Measurements from ENCODE around the gene PLD1. TPM values are rescaled to one million over a fixed set of nuclear protein-coding genes. Genes with fewer than 3 reads are reported as not detected.

Gene PLD1
- total RNA-seq, 1 donor from 2014 or later, result 8.8 TPM

DNA sequence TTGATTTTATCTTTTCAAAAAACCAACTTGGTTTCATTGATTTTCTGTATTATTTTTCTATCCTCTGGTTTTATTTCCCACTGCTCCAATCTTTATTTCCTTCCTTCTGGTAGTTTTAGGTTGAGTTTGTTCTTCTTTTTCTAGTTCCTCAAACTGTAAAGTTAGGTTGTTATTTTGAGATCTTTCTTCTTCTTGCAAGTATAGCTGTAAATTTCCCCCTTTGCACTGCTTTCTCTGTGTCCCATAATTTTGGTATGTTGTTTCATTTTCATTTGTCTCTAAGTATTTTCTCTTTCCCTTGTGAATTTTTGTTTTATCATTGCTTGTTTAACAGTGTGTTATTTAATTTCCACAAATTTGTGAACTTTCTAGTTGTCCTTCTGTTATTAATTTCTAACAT lies 120.0 kb downstream of the PLD1 start:
- TF ChIP-seq, protein P1, sequence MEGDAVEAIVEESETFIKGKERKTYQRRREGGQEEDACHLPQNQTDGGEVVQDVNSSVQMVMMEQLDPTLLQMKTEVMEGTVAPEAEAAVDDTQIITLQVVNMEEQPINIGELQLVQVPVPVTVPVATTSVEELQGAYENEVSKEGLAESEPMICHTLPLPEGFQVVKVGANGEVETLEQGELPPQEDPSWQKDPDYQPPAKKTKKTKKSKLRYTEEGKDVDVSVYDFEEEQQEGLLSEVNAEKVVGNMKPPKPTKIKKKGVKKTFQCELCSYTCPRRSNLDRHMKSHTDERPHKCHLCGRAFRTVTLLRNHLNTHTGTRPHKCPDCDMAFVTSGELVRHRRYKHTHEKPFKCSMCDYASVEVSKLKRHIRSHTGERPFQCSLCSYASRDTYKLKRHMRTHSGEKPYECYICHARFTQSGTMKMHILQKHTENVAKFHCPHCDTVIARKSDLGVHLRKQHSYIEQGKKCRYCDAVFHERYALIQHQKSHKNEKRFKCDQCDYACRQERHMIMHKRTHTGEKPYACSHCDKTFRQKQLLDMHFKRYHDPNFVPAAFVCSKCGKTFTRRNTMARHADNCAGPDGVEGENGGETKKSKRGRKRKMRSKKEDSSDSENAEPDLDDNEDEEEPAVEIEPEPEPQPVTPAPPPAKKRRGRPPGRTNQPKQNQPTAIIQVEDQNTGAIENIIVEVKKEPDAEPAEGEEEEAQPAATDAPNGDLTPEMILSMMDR (IDR thresholded peaks at IDR 0.05), result no peak
- no peak overlapping the region for H3K27ac ChIP-seq
- H3K4me1 ChIP-seq, result peaks cover 3% of the 10 kb centered on the region in 2 donors
- no peaks in the 10 kb centered on the region for H3K9me3 ChIP-seq
- H3K27me3 ChIP-seq, result no peaks in the 10 kb centered on the region
- no peaks in the 10 kb centered on the region for H3K36me3 ChIP-seq
- DNase-seq (ENCODE audit: low spot score in 2 of 2), result no peak
- intact Hi-C loops (cut with DNase I), result no loop called here
- H3K4me3 ChIP-seq, result no peak overlapping the region

DNA sequence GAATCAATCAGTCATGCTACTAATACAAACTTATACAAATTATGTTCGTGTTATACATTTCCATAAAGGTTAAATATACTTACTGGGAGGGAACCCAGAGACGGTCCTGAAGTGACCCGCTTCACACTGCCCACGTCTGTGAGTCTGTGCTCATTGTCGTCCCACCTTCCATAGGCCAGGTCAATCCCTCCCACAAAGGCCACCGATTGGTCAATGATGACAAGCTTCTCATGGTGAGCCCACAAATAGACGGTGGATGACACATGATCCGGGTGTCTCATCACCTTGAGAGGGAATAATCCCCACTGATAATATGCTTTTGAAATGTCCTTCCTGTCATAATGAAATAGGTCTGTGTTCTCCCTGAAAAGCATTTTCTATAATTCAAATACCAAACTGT lies 121.7 kb downstream of the PLD1 start:
- Histone ChIP-seq H3K4me3 (no peak overlapping the region), H3K36me3 (peaks cover 0 to 8% of the 10 kb centered on the region in 2 donors), H3K27me3 (no peaks in the 10 kb centered on the region), H3K9me3 (no peaks in the 10 kb centered on the region), H3K27ac (no peak overlapping the region), H3K4me1 (no peaks in the 10 kb centered on the region)
- TF ChIP-seq, protein P1 (IDR thresholded peaks at IDR 0.05), result no peak
- DNase-seq (ENCODE audit: low spot score in 2 of 2), result no peak
- intact Hi-C loops (cut with DNase I), result no loop called here

DNA sequence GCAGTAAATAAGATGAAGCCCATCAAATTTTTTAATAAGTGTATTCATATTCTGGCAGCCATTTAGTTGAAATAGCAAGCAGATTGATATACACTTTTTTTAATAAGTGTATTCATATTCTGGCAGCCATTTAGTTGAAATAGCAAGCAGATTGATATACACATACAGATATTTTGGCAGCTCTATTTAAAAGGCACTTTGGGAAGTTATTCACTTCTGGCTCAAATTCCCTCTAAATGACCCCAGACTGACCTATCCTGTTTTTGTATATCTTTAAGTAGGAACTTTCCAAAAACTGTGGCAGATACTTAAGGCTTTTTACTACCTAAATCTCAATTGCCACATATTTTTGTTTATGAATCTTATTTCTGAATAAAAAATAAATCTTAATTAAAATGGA lies 122.3 kb downstream of the PLD1 start:
- Histone ChIP-seq H3K27me3 (no peaks in the 10 kb centered on the region), H3K36me3 (peaks cover 0 to 8% of the 10 kb centered on the region in 2 donors), H3K9me3 (no peaks in the 10 kb centered on the region), H3K27ac (no peak overlapping the region), H3K4me1 (no peaks in the 10 kb centered on the region), H3K4me3 (no peak overlapping the region)
- intact Hi-C loops (cut with DNase I), result no loop called here
- TF ChIP-seq, protein P1 (IDR thresholded peaks at IDR 0.05), result no peak
- no peak for DNase-seq (ENCODE audit: low spot score in 2 of 2)

DNA sequence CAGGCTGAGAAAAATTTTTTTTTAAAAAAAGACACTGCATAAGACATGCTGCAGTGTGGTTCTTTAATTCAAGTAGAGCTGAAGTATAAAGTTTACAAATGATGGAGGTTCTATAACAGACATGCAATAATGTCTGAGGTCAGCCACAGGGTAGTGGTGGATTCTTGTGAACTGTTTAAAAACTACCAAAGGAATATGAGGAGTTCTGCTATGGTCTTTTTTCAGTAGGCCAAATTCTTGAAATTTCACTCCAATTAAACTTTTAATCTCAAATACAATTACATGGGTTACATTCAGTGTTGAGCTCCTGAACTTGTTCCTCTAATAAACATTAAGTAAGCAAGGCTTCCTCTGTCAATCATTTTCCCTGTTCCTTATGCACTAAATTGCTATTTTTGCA lies 122.7 kb downstream of the PLD1 start:
- Histone ChIP-seq H3K9me3 (no peaks in the 10 kb centered on the region), H3K4me3 (no peak overlapping the region), H3K27ac (no peak overlapping the region), H3K4me1 (no peaks in the 10 kb centered on the region), H3K27me3 (no peaks in the 10 kb centered on the region), H3K36me3 (peaks cover 0 to 8% of the 10 kb centered on the region in 2 donors)
- DNase-seq (ENCODE audit: low spot score in 2 of 2), result no peak
- TF ChIP-seq, protein P1 (IDR thresholded peaks at IDR 0.05), result no peak
- intact Hi-C loops (cut with DNase I), result no loop called here

DNA sequence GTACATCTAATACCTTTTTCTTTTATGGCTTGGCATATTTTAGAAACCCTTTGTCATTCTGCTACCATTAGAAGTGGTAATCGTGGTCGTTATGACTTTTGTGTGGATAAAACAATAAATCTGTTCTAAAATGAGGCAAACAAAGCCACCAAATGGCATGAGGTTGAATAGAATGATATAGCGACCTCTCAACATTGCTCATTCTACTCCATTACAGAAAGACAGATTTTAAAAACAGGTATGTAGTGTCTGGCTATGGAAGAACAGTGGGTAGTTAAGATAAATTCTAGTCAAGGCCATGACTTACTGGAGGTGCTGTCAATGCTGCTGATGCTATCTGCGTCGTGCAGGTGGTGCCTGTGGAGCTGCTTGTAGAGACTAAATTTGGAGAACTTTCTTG lies 123.2 kb downstream of the PLD1 start:
- Histone ChIP-seq H3K36me3 (peaks cover 0 to 8% of the 10 kb centered on the region in 2 donors), H3K27me3 (no peaks in the 10 kb centered on the region), H3K4me3 (no peak overlapping the region), H3K27ac (no peak overlapping the region), H3K9me3 (no peaks in the 10 kb centered on the region), H3K4me1 (no peaks in the 10 kb centered on the region)
- no peak for DNase-seq (ENCODE audit: low spot score in 2 of 2)
- intact Hi-C loops (cut with DNase I), result no loop called here
- TF ChIP-seq, protein P1 (IDR thresholded peaks at IDR 0.05), result no peak
